ENCODE measurements around the gene ACTN3.

- TF ChIP-seq POLR2A (IDR thresholded peaks at IDR 0.05) (peak; percentile 95), POLR2AphosphoS5 (IDR thresholded peaks at IDR 0.05) (peak; percentile 99), CTCF (IDR thresholded peaks at IDR 0.05) (peak in 3 of 4 experiments; percentile 65 to 86 (median 85)), EP300 (IDR thresholded peaks at IDR 0.05) (no peak)
Measured at GRCh38 chr11:66592457-66593302, 46.0 kb downstream of the ACTN3 start, which contains the start of the genes CCDC87 and CCS.

All from sigmoid colon (tissue), 4 donors.